Naive thymus-derived CD4-positive, alpha-beta T cell (primary cell): ENCODE results near the gene RNF182. TPM values are rescaled to one million over a fixed set of nuclear protein-coding genes. Genes with fewer than 3 reads are reported as not detected.

Experiments
- ATAC-seq: fragments of 150-1000 bp; cut with Tn5 transposase; 2 replicates; pipeline ENCODE4 v1.10.0; 2021; ENCODE audit warnings: mild to moderate bottlenecking, moderate library complexity
- CTCF ChIA-PET: fragments of 350-600 bp; sonication (Branson Sonifier 250); formaldehyde crosslinking; loops from one replicate; lab custom pipeline; 2021; ENCODE audit warnings: antibody characterized with exemption; lab: Charles Lee
- POLR2A ChIA-PET: fragments of 350-600 bp; sonication (Branson Sonifier 250); formaldehyde crosslinking; loops from one replicate; lab custom pipeline; 2021; ENCODE audit warnings: antibody characterized with exemption, inconsistent platforms; lab: Charles Lee
- DNase-seq, 9 donors: peaks; one replicate each; pipeline versions ENCODE4 v3.0.0 to v3.0.0-alpha.2; 2020 to 2022; ENCODE audit warnings: mixed read lengths in 1 of 9
- H3K27ac ChIP-seq: one replicate; pipeline ENCODE4 v1.7.0; 2013; ENCODE audit warnings: mild to moderate bottlenecking, low read depth, low read length, moderate library complexity
- H3K27me3 ChIP-seq, 2 donors: one replicate each; pipeline ENCODE4 v1.7.0; 2013; ENCODE audit warnings: low read length in 2 of 2, mild to moderate bottlenecking in 2 of 2, moderate library complexity in 2 of 2; ENCODE audit not compliant: control insufficient read depth in 2 of 2, insufficient read depth in 2 of 2
- H3K36me3 ChIP-seq, 3 experiments: 1 replicate in 2 of 3; 2 replicates in 1 of 3; pipeline ENCODE4 v1.7.0; 2013; ENCODE audit warnings: low read length in 3 of 3, mild to moderate bottlenecking in 3 of 3, moderate library complexity in 1 of 3; ENCODE audit not compliant: insufficient read depth in 3 of 3, control insufficient read depth in 2 of 3
- H3K4me1 ChIP-seq, 2 donors: one replicate each; pipeline ENCODE4 v1.7.0; 2013; ENCODE audit warnings: low read length in 2 of 2, mild to moderate bottlenecking in 2 of 2, moderate library complexity in 1 of 2; ENCODE audit not compliant: control insufficient read depth in 2 of 2, insufficient read depth in 2 of 2
- H3K4me3 ChIP-seq: 2 replicates; pipeline ENCODE4 v1.7.0; 2013; ENCODE audit warnings: mild to moderate bottlenecking, low read length
- H3K9me3 ChIP-seq, 3 experiments: 1 replicate in 2 of 3; 2 replicates in 1 of 3; pipeline ENCODE4 v1.7.0; 2013; ENCODE audit warnings: low read length in 3 of 3; ENCODE audit not compliant: control insufficient read depth in 2 of 3
- H3K27ac Mint-ChIP-seq, 9 donors: one replicate each; pipeline ENCODE4 v1.8.0; 2020 to 2022; ENCODE audit warnings: mixed read lengths in 9 of 9, mild to moderate bottlenecking in 8 of 9, moderate library complexity in 5 of 9, inconsistent platforms in 2 of 9
- H3K27me3 Mint-ChIP-seq, 5 donors: one replicate each; pipeline ENCODE4 v1.8.0; 2021 to 2022; ENCODE audit warnings: mixed read lengths in 5 of 5, mild to moderate bottlenecking in 1 of 5
- H3K36me3 Mint-ChIP-seq, 5 donors: one replicate each; pipeline ENCODE4 v1.8.0; 2020 to 2022; ENCODE audit warnings: mixed read lengths in 5 of 5, mild to moderate bottlenecking in 3 of 5, inconsistent platforms in 1 of 5
- H3K4me1 Mint-ChIP-seq, 7 donors: one replicate each; pipeline ENCODE4 v1.8.0; 2020 to 2022; ENCODE audit warnings: mixed read lengths in 7 of 7, mild to moderate bottlenecking in 3 of 7, inconsistent platforms in 1 of 7
- H3K4me3 Mint-ChIP-seq, 10 donors: one replicate each; pipeline ENCODE4 v1.8.0; 2020 to 2022; ENCODE audit warnings: mild to moderate bottlenecking in 10 of 10, mixed read lengths in 10 of 10, moderate library complexity in 6 of 10, inconsistent platforms in 2 of 10
- H3K9me3 Mint-ChIP-seq, 11 donors: one replicate each; pipeline ENCODE4 v1.8.0; 2020 to 2022; ENCODE audit warnings: mixed read lengths in 11 of 11, mild to moderate bottlenecking in 4 of 11, inconsistent platforms in 1 of 11, moderate library complexity in 1 of 11
- intact Hi-C, 2 donors: fragments of 100-400 bp; cut with micrococcal nuclease; formaldehyde crosslinking; loops; one replicate each; pipeline ENCODE4 v1.15.1; 2023
- polyA plus RNA-seq, 2 donors: library from polyadenylated mRNA; unstranded; fragments of 300-500 nt; fragmentation: Illumina TruSeq; gene quantifications; one replicate each; pipeline ENCODE4 v1.2.3, GENCODE V29; 2021
- total RNA-seq, 6 experiments: library from RNA in 5 of 6; stranded (reverse) in 5 of 6; gene quantifications; 1 replicate in 5 of 6; 2 replicates in 1 of 6; pipeline ENCODE4 v1.2.3 and lab custom pipeline; 2021 to 2026

RNF182 gene
- total and polyA plus RNA-seq, 7 experiments from 2014 or later = not detected

DNA sequence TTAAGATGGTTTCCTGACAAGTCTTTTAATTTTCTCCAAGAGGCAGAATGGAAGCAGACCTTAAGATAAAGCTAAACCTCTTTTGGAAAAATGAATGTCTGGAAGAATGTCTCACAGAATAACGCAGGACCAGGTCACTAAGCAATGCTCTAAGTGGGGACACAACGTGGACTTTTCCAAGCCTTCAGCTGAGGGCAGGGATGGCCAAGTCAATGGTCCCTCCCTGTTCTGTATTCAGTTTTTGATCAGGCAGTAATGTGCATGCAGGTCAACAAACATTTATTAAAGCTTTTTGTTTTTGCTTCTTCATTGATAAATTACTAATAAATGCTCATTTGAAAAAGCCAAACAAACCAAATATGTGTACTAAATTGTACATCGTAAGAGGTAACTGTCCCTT lies 2.0 kb upstream of the RNF182 start:
- no peaks in the 10 kb centered on the region for H3K36me3 ChIP-seq
- peaks cover 38 to 79% (median 44%) of the 10 kb centered on the region in 5 donors for H3K27me3 Mint-ChIP-seq
- H3K4me3 Mint-ChIP-seq = no peak overlapping the region
- no peaks in the 10 kb centered on the region for H3K9me3 ChIP-seq
- H3K9me3 Mint-ChIP-seq = peaks cover 0 to 10% (median 2%) of the 10 kb centered on the region in 11 donors
- no peak overlapping the region for H3K4me3 ChIP-seq
- H3K4me1 Mint-ChIP-seq = peaks cover 5 to 18% (median 15%) of the 10 kb centered on the region in 7 donors
- no peak for ATAC-seq
- no peak overlapping the region for H3K27ac ChIP-seq
- no peak for DNase-seq
- ChIA-PET POLR2A (no interaction called here), CTCF (interaction anchor here (0.6 to 1.4 kb wide), 5 partner anchors 10 to 361 kb away, joined by 3 to 5 read pairs (median 3); no protein-coding TSS in a partner anchor)
- H3K36me3 Mint-ChIP-seq = no peaks in the 10 kb centered on the region
- peaks cover 13 to 14% of the 10 kb centered on the region in 2 donors for H3K4me1 ChIP-seq
- intact Hi-C loops = no loop called here
- H3K27ac Mint-ChIP-seq = no peak overlapping the region
- H3K27me3 ChIP-seq = peaks cover 18 to 30% of the 10 kb centered on the region in 2 donors

DNA sequence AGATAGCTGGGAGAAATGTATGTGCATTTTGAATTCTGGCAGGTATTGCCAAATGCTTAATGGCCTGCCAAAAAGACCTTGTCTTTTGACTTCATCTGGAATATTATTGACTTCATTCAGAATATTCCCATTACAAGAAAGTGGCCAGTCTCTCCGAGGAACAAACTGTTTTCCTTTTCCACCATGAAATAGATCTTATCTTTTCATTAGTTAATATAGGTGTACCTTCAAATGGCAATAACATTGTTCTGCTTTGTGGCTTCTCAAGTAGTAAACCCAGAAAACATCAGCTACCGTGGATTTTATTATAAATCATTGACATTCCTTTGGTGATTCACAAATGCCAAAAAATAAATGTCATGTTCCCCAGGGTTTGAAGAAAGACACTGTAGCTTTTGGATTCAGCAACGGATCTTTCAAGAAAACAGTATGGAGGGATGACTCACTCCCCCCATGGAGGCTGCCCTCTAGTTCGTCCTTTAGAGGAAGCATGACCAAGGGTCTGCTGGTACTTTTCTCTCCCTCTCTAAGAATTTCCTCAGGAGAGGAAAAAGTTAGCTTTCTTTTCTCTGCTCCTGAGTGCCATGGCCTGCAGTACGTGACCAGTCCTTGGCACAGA lies 1.1 kb upstream of the RNF182 start:
- Mint-ChIP-seq H3K36me3 (no peaks in the 10 kb centered on the region), H3K27me3 (peaks cover 42 to 78% (median 48%) of the 10 kb centered on the region in 5 donors), H3K9me3 (peaks cover 0 to 10% (median 0%) of the 10 kb centered on the region in 11 donors), H3K4me1 (peaks cover 5 to 18% (median 15%) of the 10 kb centered on the region in 7 donors), H3K4me3 (peak overlapping the region in 8 of 10 donors; percentile 76 to 92 (median 82)), H3K27ac (no peak overlapping the region)
- Histone ChIP-seq H3K4me1 (peaks cover 13 to 14% of the 10 kb centered on the region in 2 donors), H3K36me3 (no peaks in the 10 kb centered on the region), H3K27me3 (peaks cover 21 to 32% of the 10 kb centered on the region in 2 donors), H3K27ac (no peak overlapping the region), H3K4me3 (no peak overlapping the region), H3K9me3 (no peaks in the 10 kb centered on the region)
- POLR2A ChIA-PET = no interaction called here
- DNase-seq (no peak), ATAC-seq (no peak)
- intact Hi-C loops = no loop called here
- CTCF ChIA-PET = interaction anchor here (0.6 kb wide), 1 partner anchor 362 kb away, joined by 3 read pairs; no protein-coding TSS in a partner anchor

DNA sequence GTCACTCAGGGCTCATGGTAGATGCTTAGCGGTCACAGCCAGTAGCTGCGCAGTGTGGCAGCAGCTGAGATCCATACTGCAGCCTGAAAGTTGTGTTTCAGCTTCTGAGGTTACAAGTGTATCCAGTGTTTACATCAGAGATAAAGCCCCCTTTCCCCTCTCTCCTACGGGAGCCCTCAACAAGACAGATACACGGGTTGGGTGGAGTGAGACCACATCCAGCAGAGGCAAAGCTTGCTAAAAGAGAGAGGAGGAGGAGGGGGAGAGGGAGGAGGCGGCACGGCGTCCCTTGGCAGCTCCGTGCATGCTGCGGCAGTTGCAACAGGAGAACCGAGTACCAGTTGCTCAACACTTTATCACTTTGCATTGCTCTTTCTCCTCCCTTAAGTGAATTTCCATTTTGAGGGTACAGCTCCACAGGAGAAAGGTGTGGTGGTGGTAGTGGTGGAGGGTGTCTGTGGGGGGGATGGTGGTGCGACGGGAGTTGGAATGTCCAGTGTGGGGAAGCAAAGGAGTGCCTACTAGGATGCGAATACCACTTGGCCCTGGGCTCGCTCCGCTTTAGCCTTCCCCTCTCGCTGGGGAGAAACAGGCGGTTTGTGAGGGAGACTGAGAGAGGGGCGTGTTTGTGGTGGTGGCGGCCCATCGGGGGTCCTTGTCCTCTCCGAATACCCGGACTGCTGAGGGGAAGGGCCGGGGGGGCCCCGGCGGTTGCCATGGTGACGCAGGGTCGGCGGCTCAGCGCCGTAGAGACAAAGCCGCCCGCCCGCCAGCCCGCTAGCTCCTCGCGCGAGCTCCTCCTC lies 405 bp upstream of the RNF182 start:
- peak overlapping the region; percentile 48 for H3K4me3 ChIP-seq
- POLR2A ChIA-PET = no interaction called here
- no peaks in the 10 kb centered on the region for H3K36me3 ChIP-seq
- intact Hi-C loops = no loop called here
- no peaks in the 10 kb centered on the region for H3K36me3 Mint-ChIP-seq
- peaks cover 48 to 79% (median 55%) of the 10 kb centered on the region in 5 donors for H3K27me3 Mint-ChIP-seq
- ATAC-seq (peak; percentile 76), DNase-seq (peak in 6 of 9 donors; percentile 10 to 32 (median 21))
- H3K27me3 ChIP-seq = peaks cover 21 to 32% of the 10 kb centered on the region in 2 donors
- no peaks in the 10 kb centered on the region for H3K9me3 ChIP-seq
- CTCF ChIA-PET = no interaction called here
- H3K4me1 ChIP-seq = peaks cover 13 to 14% of the 10 kb centered on the region in 2 donors
- no peak overlapping the region for H3K27ac ChIP-seq
- peaks cover 5 to 18% (median 15%) of the 10 kb centered on the region in 7 donors for H3K4me1 Mint-ChIP-seq
- H3K4me3 Mint-ChIP-seq = peak overlapping the region; percentile 76 to 92 (median 82)
- no peak overlapping the region for H3K27ac Mint-ChIP-seq
- H3K9me3 Mint-ChIP-seq = peaks cover 0 to 10% (median 0%) of the 10 kb centered on the region in 11 donors

DNA sequence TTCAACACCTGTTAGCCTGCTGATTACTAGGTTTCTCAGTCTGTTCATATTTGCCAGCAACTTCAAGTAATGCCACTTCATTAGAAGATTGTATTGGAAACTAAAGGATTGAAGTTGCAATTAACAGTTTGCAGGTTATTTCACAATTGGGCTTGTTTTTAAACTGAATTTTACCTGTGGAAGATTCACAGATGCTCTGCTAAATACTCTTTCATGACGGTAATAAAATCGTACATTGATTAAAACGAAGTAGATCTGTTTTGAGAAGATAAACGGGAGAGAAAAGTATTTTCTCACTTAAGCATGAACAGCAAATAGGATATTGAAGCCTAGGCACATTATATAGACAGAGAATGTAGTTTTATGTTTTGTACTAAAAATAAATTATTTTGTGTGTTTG lies 1.6 kb downstream of the RNF182 start:
- Mint-ChIP-seq H3K9me3 (peaks cover 0 to 11% (median 2%) of the 10 kb centered on the region in 11 donors), H3K27ac (no peak overlapping the region), H3K36me3 (no peaks in the 10 kb centered on the region), H3K4me3 (no peak overlapping the region), H3K27me3 (peaks cover 66 to 79% (median 74%) of the 10 kb centered on the region in 5 donors), H3K4me1 (peaks cover 5 to 18% (median 15%) of the 10 kb centered on the region in 7 donors)
- Histone ChIP-seq H3K36me3 (no peaks in the 10 kb centered on the region), H3K9me3 (no peaks in the 10 kb centered on the region), H3K4me1 (peaks cover 13 to 14% of the 10 kb centered on the region in 2 donors), H3K27ac (no peak overlapping the region), H3K27me3 (peaks cover 21 to 32% of the 10 kb centered on the region in 2 donors), H3K4me3 (no peak overlapping the region)
- ChIA-PET POLR2A (interaction anchor here (0.7 kb wide), 1 partner anchor 129 kb away, joined by 3 read pairs; no protein-coding TSS in a partner anchor), CTCF (no interaction called here)
- DNase-seq (no peak), ATAC-seq (no peak)
- intact Hi-C loops = no loop called here

DNA sequence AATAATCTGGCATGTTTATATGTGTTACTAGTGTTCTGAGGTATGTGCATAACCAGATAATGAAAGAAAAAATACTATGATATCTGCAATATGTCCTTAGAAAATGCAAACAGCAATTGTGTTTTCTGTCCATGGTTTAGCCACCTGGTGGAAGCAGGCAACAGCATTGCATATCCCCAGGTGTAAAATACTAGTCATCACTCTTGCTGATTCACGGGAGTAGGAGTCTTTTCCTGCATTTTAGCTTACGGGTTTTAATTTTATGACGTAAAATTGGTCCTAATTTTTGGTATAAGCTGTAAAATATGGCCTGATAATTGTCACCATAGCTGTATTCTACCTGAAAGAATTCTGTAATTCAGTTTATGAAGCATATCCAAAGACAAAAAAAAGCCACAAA lies 2.5 kb downstream of the RNF182 start:
- Mint-ChIP-seq H3K27ac (no peak overlapping the region), H3K4me1 (peaks cover 5 to 18% (median 15%) of the 10 kb centered on the region in 7 donors), H3K36me3 (peaks cover 0 to 4% (median 0%) of the 10 kb centered on the region in 5 donors), H3K4me3 (no peak overlapping the region), H3K27me3 (peaks cover 73 to 87% (median 79%) of the 10 kb centered on the region in 5 donors), H3K9me3 (peaks cover 0 to 17% (median 2%) of the 10 kb centered on the region in 11 donors)
- H3K4me3 ChIP-seq = no peak overlapping the region
- peaks cover 0 to 3% (median 0%) of the 10 kb centered on the region in 3 experiments for H3K9me3 ChIP-seq
- CTCF ChIA-PET = no interaction called here
- DNase-seq (no peak), ATAC-seq (no peak)
- H3K36me3 ChIP-seq = no peaks in the 10 kb centered on the region
- H3K27me3 ChIP-seq = peaks cover 21 to 32% of the 10 kb centered on the region in 2 donors
- H3K4me1 ChIP-seq = peaks cover 13 to 14% of the 10 kb centered on the region in 2 donors
- intact Hi-C loops = no loop called here
- POLR2A ChIA-PET = interaction anchor here (0.7 kb wide), 1 partner anchor 129 kb away, joined by 3 read pairs; no protein-coding TSS in a partner anchor
- no peak overlapping the region for H3K27ac ChIP-seq

DNA sequence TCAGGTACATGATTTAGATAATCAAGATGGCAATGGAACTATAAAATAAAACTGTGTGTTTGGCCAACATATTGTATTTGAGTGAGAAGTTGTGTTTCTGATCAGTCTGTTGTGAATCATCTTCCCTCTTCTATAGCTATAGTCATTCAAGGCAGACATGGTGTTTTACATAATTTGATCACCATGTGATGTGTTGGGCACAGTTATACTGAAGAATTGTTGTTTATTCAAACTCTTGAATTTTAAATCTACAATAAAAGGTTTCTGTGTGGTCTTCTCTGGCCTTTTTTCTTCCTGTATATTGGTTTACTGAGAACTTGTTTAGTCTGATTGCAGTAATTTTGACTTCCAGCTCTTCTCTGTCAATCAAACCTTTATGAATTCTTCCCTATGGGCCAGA lies 4.4 kb downstream of the RNF182 start:
- CTCF ChIA-PET = no interaction called here
- peaks cover 13 to 31% of the 10 kb centered on the region in 2 donors for H3K27me3 ChIP-seq

More for the DNA sequence above, 4.4 kb downstream of the RNF182 start:
- H3K36me3 Mint-ChIP-seq = peaks cover 0 to 4% (median 0%) of the 10 kb centered on the region in 5 donors
- H3K4me1 Mint-ChIP-seq = peaks cover 3 to 15% (median 12%) of the 10 kb centered on the region in 7 donors
- Histone ChIP-seq H3K36me3 (no peaks in the 10 kb centered on the region), H3K4me1 (peaks cover 11 to 12% of the 10 kb centered on the region in 2 donors), H3K9me3 (peaks cover 0 to 3% (median 0%) of the 10 kb centered on the region in 3 experiments), H3K27ac (no peak overlapping the region), H3K4me3 (no peak overlapping the region)
- ATAC-seq (no peak), DNase-seq (no peak)
- peaks cover 0 to 17% (median 2%) of the 10 kb centered on the region in 11 donors for H3K9me3 Mint-ChIP-seq
- no peak overlapping the region for H3K27ac Mint-ChIP-seq
- no peak overlapping the region for H3K4me3 Mint-ChIP-seq
- intact Hi-C loops = no loop called here
- POLR2A ChIA-PET = no interaction called here
- peaks cover 61 to 71% (median 71%) of the 10 kb centered on the region in 5 donors for H3K27me3 Mint-ChIP-seq
